DND-41 (cell line): ENCODE data around the gene CHST1.

Experiments used
- CTCF ChIP-seq: IDR thresholded peaks from 2 replicates; pipeline ENCODE4 v1.5.1; 2012; ENCODE audit warnings: borderline replicate concordance, low read length, moderate library complexity, mild to moderate bottlenecking; ENCODE audit not compliant: poor library complexity, severe bottlenecking; ENCODE audit errors: extremely low read depth
- EZH2 ChIP-seq: IDR thresholded peaks from 3 replicates; pipeline ENCODE4 v1.6.1; 2012; ENCODE audit warnings: borderline replicate concordance, low read depth, mild to moderate bottlenecking, moderate library complexity, low read length, inconsistent platforms; ENCODE audit not compliant: severe bottlenecking

DNA sequence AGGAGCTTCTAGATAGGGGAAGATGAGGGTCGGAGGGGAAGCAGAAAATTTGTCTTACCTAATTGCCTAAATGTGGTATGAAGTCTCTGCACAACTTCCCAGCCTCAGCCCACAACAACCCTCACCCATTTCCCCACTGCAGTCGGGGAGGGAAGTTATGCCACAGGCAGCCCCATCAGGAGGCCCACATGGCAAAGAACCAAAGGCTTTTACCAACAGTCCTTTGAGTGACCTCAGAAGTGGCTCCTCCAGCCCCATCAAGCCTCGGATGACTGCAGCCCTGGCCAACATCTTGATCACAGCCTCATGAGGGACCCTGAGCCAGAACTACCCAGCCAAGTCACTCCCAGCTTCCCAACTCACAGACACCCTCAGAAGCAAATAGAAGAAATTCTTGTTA, 54.8 kb downstream of the CHST1 start:
- TF ChIP-seq CTCF (no peak), EZH2 (no peak)
